Neuronal stem cell (in vitro differentiated cells): Measurements from ENCODE around the gene POU2AF1.

ENCODE experiments used
- DNase-seq: peaks from one replicate; pipeline ENCODE4 v3.0.0-alpha.2; 2013; ENCODE audit warnings: low spot score
- H2AFZ ChIP-seq: one replicate; pipeline ENCODE4 v1.6.1; 2013; ENCODE audit warnings: mild to moderate bottlenecking, low read length, inconsistent platforms
- H2AK5ac ChIP-seq: 2 replicates; pipeline ENCODE4 v1.6.1; 2013; ENCODE audit warnings: low read depth, mild to moderate bottlenecking, inconsistent platforms, low read length, moderate library complexity, mixed read lengths
- H2BK120ac ChIP-seq: 2 replicates; pipeline ENCODE4 v1.6.1; 2013; ENCODE audit warnings: low read depth, mild to moderate bottlenecking, inconsistent platforms, low read length, moderate library complexity, mixed read lengths
- H2BK12ac ChIP-seq: one replicate; pipeline ENCODE4 v1.6.1; 2013; ENCODE audit warnings: low read length, inconsistent platforms
- H2BK15ac ChIP-seq: 2 replicates; pipeline ENCODE4 v1.6.1; 2013; ENCODE audit warnings: mild to moderate bottlenecking, low read length, inconsistent platforms, mixed read lengths
- H2BK5ac ChIP-seq: one replicate; pipeline ENCODE4 v1.6.1; 2013; ENCODE audit warnings: inconsistent platforms, mild to moderate bottlenecking, low read length, moderate library complexity
- H3K14ac ChIP-seq: one replicate; pipeline ENCODE4 v1.6.1; 2013; ENCODE audit warnings: low read length, inconsistent platforms
- H3K18ac ChIP-seq: 2 replicates; pipeline ENCODE4 v1.6.1; 2013; ENCODE audit warnings: low read length, inconsistent platforms
- H3K23ac ChIP-seq: 2 replicates; pipeline ENCODE4 v1.6.1; 2013; ENCODE audit warnings: low read depth, mild to moderate bottlenecking, mixed read lengths, low read length, inconsistent platforms; ENCODE audit not compliant: poor library complexity
- H3K27ac ChIP-seq: replicated peaks from 3 replicates; pipeline ENCODE4 v1.5.1; 2013; ENCODE audit warnings: low read length, inconsistent platforms
- H3K27me3 ChIP-seq, 3 experiments: 2 replicates each; pipeline ENCODE4 v1.6.1; 2013; ENCODE audit warnings: low read length in 3 of 3, mild to moderate bottlenecking in 2 of 3, inconsistent platforms in 1 of 3, low read depth in 1 of 3, mixed read lengths in 1 of 3, moderate library complexity in 1 of 3; ENCODE audit not compliant: control insufficient read depth in 3 of 3, insufficient read depth in 3 of 3
- H3K36me3 ChIP-seq, 2 donors: replicated peaks in 1 of 2; 2 replicates each; pipeline ENCODE4 v1.6.1; 2013; ENCODE audit warnings: low read length in 2 of 2; ENCODE audit not compliant: control insufficient read depth in 2 of 2, insufficient read depth in 2 of 2
- H3K4ac ChIP-seq: 2 replicates; pipeline ENCODE4 v1.6.1; 2013; ENCODE audit warnings: inconsistent platforms, mild to moderate bottlenecking, low read length, moderate library complexity
- H3K4me1 ChIP-seq, 2 donors: 1 replicate in 1 of 2; 2 replicates in 1 of 2; pipeline ENCODE4 v1.6.1; 2013; ENCODE audit warnings: low read length in 2 of 2, low read depth in 1 of 2; ENCODE audit not compliant: control insufficient read depth in 2 of 2, insufficient read depth in 1 of 2
- H3K4me2 ChIP-seq: one replicate; pipeline ENCODE4 v1.6.1; 2013; ENCODE audit warnings: mild to moderate bottlenecking, low read length, inconsistent platforms; ENCODE audit not compliant: insufficient read depth, poor library complexity, severe bottlenecking
- H3K4me3 ChIP-seq, 2 donors: 2 replicates each; pipeline ENCODE4 v1.5.1; 2013; ENCODE audit warnings: low read length in 2 of 2, mild to moderate bottlenecking in 2 of 2, inconsistent platforms in 1 of 2, moderate library complexity in 1 of 2
- H3K79me1 ChIP-seq: one replicate; pipeline ENCODE4 v1.6.1; 2013; ENCODE audit warnings: low read depth, mild to moderate bottlenecking, inconsistent platforms, low read length, moderate library complexity
- H3K9ac ChIP-seq: one replicate; pipeline ENCODE4 v1.6.1; 2013; ENCODE audit warnings: mild to moderate bottlenecking, low read depth, low read length, inconsistent platforms; ENCODE audit not compliant: poor library complexity
- H3K9me3 ChIP-seq, 2 donors: replicated peaks in 1 of 2; 2 replicates each; pipeline versions ENCODE3 to v1.6.1; 2013; ENCODE audit warnings: low read length in 2 of 2, mild to moderate bottlenecking in 2 of 2, inconsistent platforms in 1 of 2, low read depth in 1 of 2, mixed read lengths in 1 of 2, moderate library complexity in 1 of 2; ENCODE audit not compliant: control insufficient read depth in 2 of 2, insufficient read depth in 1 of 2
- H4K8ac ChIP-seq: one replicate; pipeline ENCODE4 v1.6.1; 2013; ENCODE audit warnings: low read depth, mild to moderate bottlenecking, inconsistent platforms, low read length, moderate library complexity
- H4K91ac ChIP-seq: one replicate; pipeline ENCODE4 v1.6.1; 2013; ENCODE audit warnings: low read length, low read depth, mild to moderate bottlenecking, inconsistent platforms; ENCODE audit not compliant: poor library complexity
- WGBS, 2 donors: extraction: QIAGEN DNeasy Blood & Tissue Kit; methylation state at CpG; one replicate each; pipeline ENCODE4 v1.1.7; 2013; ENCODE audit warnings: missing lambda C conversion rate in 2 of 2, mixed read lengths in 1 of 2; ENCODE audit not compliant: insufficient read length in 2 of 2, insufficient replicate concordance in 1 of 2; ENCODE audit errors: extremely low coverage in 2 of 2; 5-methylcytosine and 5-hydroxymethylcytosine counted together

POU2AF1 gene

GRCh38 chr11:111352935-111353710 is 26.0 kb downstream of the POU2AF1 start:
- Histone ChIP-seq H2BK5ac (no peak overlapping the region), H3K9ac (no peak overlapping the region), H3K27ac (no peak overlapping the region), H3K4me2 (no peak overlapping the region), H3K18ac (no peak overlapping the region), H2BK12ac (no peak overlapping the region), H3K79me1 (no peaks in the 10 kb centered on the region), H2BK15ac (no peak overlapping the region), H4K8ac (no peak overlapping the region), H3K36me3 (no peaks in the 10 kb centered on the region), H3K4me3 (no peak overlapping the region), H2AFZ (no peak overlapping the region), H3K4ac (no peak overlapping the region), H3K4me1 (no peaks in the 10 kb centered on the region), H3K9me3 (no peaks in the 10 kb centered on the region), H3K14ac (no peak overlapping the region), H3K27me3 (no peaks in the 10 kb centered on the region), H2BK120ac (no peak overlapping the region), H2AK5ac (no peak overlapping the region), H3K23ac (no peak overlapping the region), H4K91ac (no peak overlapping the region)
- no CpG with 5 or more reads among the region's 8 CpGs for WGBS, 2 donors
- no peak for DNase-seq

- H3K9me3 ChIP-seq = peaks cover 0 to 2% of the 10 kb centered on the region in 2 donors
- no peaks in the 10 kb centered on the region for H3K27me3 ChIP-seq
- no peak overlapping the region for H3K18ac ChIP-seq
- no peak overlapping the region for H2AFZ ChIP-seq
- H4K91ac ChIP-seq = no peak overlapping the region
- H3K4me1 ChIP-seq = no peaks in the 10 kb centered on the region
- no peak overlapping the region for H3K14ac ChIP-seq
- no peaks in the 10 kb centered on the region for H3K79me1 ChIP-seq
- no peak overlapping the region for H2BK120ac ChIP-seq
- H3K4me2 ChIP-seq = no peak overlapping the region
- H3K36me3 ChIP-seq = no peaks in the 10 kb centered on the region
- no CpG with 5 or more reads among the region's 9 CpGs for WGBS, 2 donors
- H3K23ac ChIP-seq = no peak overlapping the region
- no peak overlapping the region for H4K8ac ChIP-seq
- H3K4me3 ChIP-seq = no peak overlapping the region
- H2BK12ac ChIP-seq = no peak overlapping the region
- no peak overlapping the region for H2BK15ac ChIP-seq
- no peak overlapping the region for H2BK5ac ChIP-seq
- no peak overlapping the region for H3K4ac ChIP-seq
- no peak for DNase-seq
- H3K9ac ChIP-seq = no peak overlapping the region
- no peak overlapping the region for H3K27ac ChIP-seq
- no peak overlapping the region for H2AK5ac ChIP-seq
These were observed 26.8 kb downstream of the POU2AF1 start for GRCh38 chr11:111352231-111352746.

- H3K36me3 ChIP-seq = no peaks in the 10 kb centered on the region
- no peak overlapping the region for H2AK5ac ChIP-seq
- no peak overlapping the region for H2BK120ac ChIP-seq
- no peak overlapping the region for H3K18ac ChIP-seq
- no peaks in the 10 kb centered on the region for H3K79me1 ChIP-seq
- H3K9me3 ChIP-seq = peaks cover 0 to 2% of the 10 kb centered on the region in 2 donors
- H3K27me3 ChIP-seq = no peaks in the 10 kb centered on the region
- no peak overlapping the region for H3K23ac ChIP-seq
- H3K4me2 ChIP-seq = no peak overlapping the region
- no peak overlapping the region for H3K9ac ChIP-seq
- no peak overlapping the region for H2BK15ac ChIP-seq
- H2AFZ ChIP-seq = no peak overlapping the region
- H3K14ac ChIP-seq = no peak overlapping the region
- no peak for DNase-seq
- WGBS, 2 donors = no CpG with 5 or more reads among the region's 10 CpGs
- no peak overlapping the region for H2BK5ac ChIP-seq
- H3K4me1 ChIP-seq = no peaks in the 10 kb centered on the region
- H3K27ac ChIP-seq = no peak overlapping the region
- no peak overlapping the region for H3K4me3 ChIP-seq
- no peak overlapping the region for H4K8ac ChIP-seq
- no peak overlapping the region for H2BK12ac ChIP-seq
- no peak overlapping the region for H3K4ac ChIP-seq
- no peak overlapping the region for H4K91ac ChIP-seq
These were observed 27.6 kb downstream of the POU2AF1 start for GRCh38 chr11:111351374-111352055.

GRCh38 chr11:111350811-111351210 is 28.3 kb downstream of the POU2AF1 start:
- H3K18ac ChIP-seq = no peak overlapping the region
- no peaks in the 10 kb centered on the region for H3K27me3 ChIP-seq
- H4K8ac ChIP-seq = no peak overlapping the region
- DNase-seq = no peak
- WGBS, 2 donors = no CpG with 5 or more reads among the region's 1 CpG
- H3K36me3 ChIP-seq = no peaks in the 10 kb centered on the region
- H4K91ac ChIP-seq = no peak overlapping the region
- H2BK120ac ChIP-seq = no peak overlapping the region
- no peak overlapping the region for H3K9ac ChIP-seq
- H3K4ac ChIP-seq = no peak overlapping the region
- no peak overlapping the region for H2BK12ac ChIP-seq
- H3K4me3 ChIP-seq = no peak overlapping the region
- no peak overlapping the region for H3K27ac ChIP-seq
- no peaks in the 10 kb centered on the region for H3K79me1 ChIP-seq
- H2AFZ ChIP-seq = no peak overlapping the region
- H2BK5ac ChIP-seq = no peak overlapping the region
- H3K4me2 ChIP-seq = no peak overlapping the region
- H3K9me3 ChIP-seq = peaks cover 0 to 2% of the 10 kb centered on the region in 2 donors
- no peak overlapping the region for H3K23ac ChIP-seq
- H2AK5ac ChIP-seq = no peak overlapping the region
- no peak overlapping the region for H2BK15ac ChIP-seq
- H3K4me1 ChIP-seq = no peaks in the 10 kb centered on the region
- no peak overlapping the region for H3K14ac ChIP-seq
